DOHH2 (cell line): ENCODE data around the gene RAB32.
"Not testable (repeated sequence)": the region's sequence is repeated elsewhere in the genome, so short reads cannot be mapped to it uniquely, and the experiment has no call there.

Experiments used
- H3F3A ChIP-seq: fragments of 200-600 bp; sonication (generic), shearing (Covaris generic); 2 replicates; pipeline ENCODE4 v1.6.0; 2016; ENCODE audit warnings: antibody characterized with exemption, mild to moderate bottlenecking; ENCODE audit not compliant: control insufficient read depth, insufficient read depth
- H3K27ac ChIP-seq: fragments of 200-600 bp; sonication (generic); 2 replicates; pipeline ENCODE4 v1.5.1; 2014; ENCODE audit warnings: low read depth, mild to moderate bottlenecking, low read length, moderate library complexity
- H3K27me3 ChIP-seq: fragments of 200-600 bp; sonication (generic); 2 replicates; pipeline ENCODE4 v1.6.1; 2014; ENCODE audit warnings: mild to moderate bottlenecking, low read length, mixed read lengths; ENCODE audit not compliant: control insufficient read depth
- H3K36me3 ChIP-seq: fragments of 200-600 bp; sonication (generic); 2 replicates; pipeline ENCODE4 v1.6.1; 2014; ENCODE audit warnings: mild to moderate bottlenecking, low read length, moderate library complexity, mixed read lengths; ENCODE audit not compliant: control insufficient read depth
- H3K4me1 ChIP-seq: fragments of 200-600 bp; sonication (generic); 2 replicates; pipeline ENCODE4 v1.6.1; 2014; ENCODE audit warnings: mild to moderate bottlenecking, low read length, mixed read lengths; ENCODE audit not compliant: control insufficient read depth
- H3K4me2 ChIP-seq: fragments of 200-600 bp; sonication (generic); 2 replicates; pipeline ENCODE4 v1.6.0; 2014; ENCODE audit warnings: mild to moderate bottlenecking, low read length, moderate library complexity
- H3K4me3 ChIP-seq: fragments of 200-600 bp; sonication (generic); 2 replicates; pipeline ENCODE4 v1.5.1; 2014; ENCODE audit warnings: mild to moderate bottlenecking, low read length, mixed read lengths
- H3K79me2 ChIP-seq: fragments of 200-600 bp; sonication (generic); 2 replicates; pipeline ENCODE4 v1.6.1; 2014; ENCODE audit warnings: mild to moderate bottlenecking, low read length, mixed read lengths; ENCODE audit not compliant: control insufficient read depth
- H3K9me2 ChIP-seq: fragments of 200-600 bp; sonication (generic); replicated peaks from 2 replicates; pipeline ENCODE4 v1.6.1; 2014; ENCODE audit warnings: mild to moderate bottlenecking, low read length, mixed read lengths; ENCODE audit not compliant: control insufficient read depth
- H3K9me3 ChIP-seq: fragments of 200-600 bp; sonication (generic); 2 replicates; pipeline ENCODE4 v1.6.1; 2014; ENCODE audit warnings: antibody characterized with exemption, low read length, mixed read lengths; ENCODE audit not compliant: control insufficient read depth, insufficient read depth
- H4K20me1 ChIP-seq: fragments of 200-600 bp; sonication (generic); 2 replicates; pipeline ENCODE4 v1.6.0; 2014; ENCODE audit warnings: low read depth, mild to moderate bottlenecking, antibody characterized with exemption, low read length, moderate library complexity; ENCODE audit not compliant: control insufficient read depth, insufficient read depth
- EZH2phosphoT487 ChIP-seq: fragments of 200-600 bp; sonication (generic); IDR thresholded peaks from 2 replicates; pipeline ENCODE4 v1.6.1; 2017; ENCODE audit warnings: borderline replicate concordance, mild to moderate bottlenecking, antibody characterized with exemption, low read length, moderate library complexity, mixed read lengths
- TF ChIP-seq, protein P1 (sequence below): fragments of 200-600 bp; sonication (generic); IDR thresholded peaks from one replicate; pipeline ENCODE4 v1.5.1; 2014; ENCODE audit warnings: antibody characterized with exemption, mild to moderate bottlenecking, low read depth, low read length; ENCODE audit not compliant: poor library complexity, severe bottlenecking

The RAB32 gene

DNA sequence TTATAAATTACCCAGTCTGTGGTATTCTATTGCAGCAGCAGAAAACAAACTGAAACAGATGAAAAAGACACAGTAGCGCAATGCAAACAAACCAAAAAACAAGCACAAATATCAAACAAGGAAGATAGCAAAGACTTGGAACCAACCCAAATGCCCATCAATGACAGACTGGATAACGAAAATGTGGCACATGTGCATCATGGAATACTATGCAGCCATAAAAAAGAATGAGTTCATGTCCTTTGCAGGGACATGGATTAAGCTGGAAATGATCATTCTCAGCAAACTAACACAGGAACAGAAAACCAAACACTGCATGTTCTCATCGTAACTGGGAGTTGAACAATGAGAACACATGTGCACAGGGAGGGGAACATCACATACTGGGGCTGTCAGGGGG is 25.0 kb downstream of the RAB32 start:
- not testable (repeated sequence) for H3K9me3 ChIP-seq, H3K27me3 ChIP-seq, H3K4me2 ChIP-seq, H3K79me2 ChIP-seq, H3K4me3 ChIP-seq, H3K36me3 ChIP-seq, H3K9me2 ChIP-seq, H4K20me1 ChIP-seq, H3K27ac ChIP-seq, H3K4me1 ChIP-seq, H3F3A ChIP-seq

DNA sequence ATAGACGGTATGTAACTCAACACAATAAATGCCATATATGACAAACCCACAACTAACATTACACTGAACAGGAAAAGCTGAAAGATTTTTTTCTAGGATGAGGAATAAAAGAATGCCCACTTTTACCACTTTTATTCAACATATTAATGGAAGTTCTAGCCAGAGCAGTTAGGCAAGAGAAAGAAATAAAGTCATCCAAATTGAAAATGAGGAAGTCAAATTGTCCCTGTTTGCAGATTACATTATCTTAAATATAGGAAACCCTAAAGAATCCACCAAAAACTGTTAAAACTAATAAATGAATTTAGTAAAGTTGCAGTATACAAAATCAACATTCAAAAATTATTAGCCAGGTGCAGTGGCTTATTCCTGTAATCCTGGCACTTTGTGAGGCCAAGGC is 30.6 kb downstream of the RAB32 start:
- no peak for TF ChIP-seq EZH2phosphoT487
- TF ChIP-seq, protein P1, sequence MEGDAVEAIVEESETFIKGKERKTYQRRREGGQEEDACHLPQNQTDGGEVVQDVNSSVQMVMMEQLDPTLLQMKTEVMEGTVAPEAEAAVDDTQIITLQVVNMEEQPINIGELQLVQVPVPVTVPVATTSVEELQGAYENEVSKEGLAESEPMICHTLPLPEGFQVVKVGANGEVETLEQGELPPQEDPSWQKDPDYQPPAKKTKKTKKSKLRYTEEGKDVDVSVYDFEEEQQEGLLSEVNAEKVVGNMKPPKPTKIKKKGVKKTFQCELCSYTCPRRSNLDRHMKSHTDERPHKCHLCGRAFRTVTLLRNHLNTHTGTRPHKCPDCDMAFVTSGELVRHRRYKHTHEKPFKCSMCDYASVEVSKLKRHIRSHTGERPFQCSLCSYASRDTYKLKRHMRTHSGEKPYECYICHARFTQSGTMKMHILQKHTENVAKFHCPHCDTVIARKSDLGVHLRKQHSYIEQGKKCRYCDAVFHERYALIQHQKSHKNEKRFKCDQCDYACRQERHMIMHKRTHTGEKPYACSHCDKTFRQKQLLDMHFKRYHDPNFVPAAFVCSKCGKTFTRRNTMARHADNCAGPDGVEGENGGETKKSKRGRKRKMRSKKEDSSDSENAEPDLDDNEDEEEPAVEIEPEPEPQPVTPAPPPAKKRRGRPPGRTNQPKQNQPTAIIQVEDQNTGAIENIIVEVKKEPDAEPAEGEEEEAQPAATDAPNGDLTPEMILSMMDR: no peak

DNA sequence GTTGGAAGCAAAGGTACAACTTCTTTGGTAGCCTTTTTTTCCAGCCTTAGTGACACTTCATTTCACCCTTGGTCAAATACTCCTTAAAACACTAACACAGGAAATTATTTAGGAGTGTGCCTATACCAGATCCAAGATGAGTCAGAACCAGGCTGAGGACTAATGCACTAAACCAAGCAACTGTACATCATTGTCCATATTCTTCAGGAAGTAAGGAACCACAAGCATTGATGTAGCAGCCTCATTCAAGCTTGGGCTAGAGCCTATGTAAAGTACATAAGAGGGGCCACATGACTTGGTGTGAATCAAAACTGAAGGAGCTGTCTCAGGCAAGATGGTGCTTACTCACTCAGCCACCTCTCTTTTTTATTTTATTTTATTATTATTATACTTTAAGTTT is 34.4 kb downstream of the RAB32 start:
- TF ChIP-seq, protein P1: no peak
- no peak for TF ChIP-seq EZH2phosphoT487
- no peaks in the 10 kb centered on the region for H3K4me1 ChIP-seq
- H3K9me3 ChIP-seq: no peaks in the 10 kb centered on the region
- no peak overlapping the region for H3K4me2 ChIP-seq
- H3K79me2 ChIP-seq: no peaks in the 10 kb centered on the region
- no peak overlapping the region for H3K4me3 ChIP-seq
- H3K36me3 ChIP-seq: no peaks in the 10 kb centered on the region
- H3K27me3 ChIP-seq: no peaks in the 10 kb centered on the region
- H3K27ac ChIP-seq: no peak overlapping the region
- H4K20me1 ChIP-seq: no peaks in the 10 kb centered on the region
- H3K9me2 ChIP-seq: no peaks in the 10 kb centered on the region
- no peaks in the 10 kb centered on the region for H3F3A ChIP-seq

More for the DNA sequence above, 30.6 kb downstream of the RAB32 start:
- Histone ChIP-seq H3K4me2 (no peak overlapping the region), H3K4me3 (no peak overlapping the region), H3K9me2 (no peaks in the 10 kb centered on the region), H3K4me1 (no peaks in the 10 kb centered on the region), H4K20me1 (no peaks in the 10 kb centered on the region), H3K79me2 (no peaks in the 10 kb centered on the region), H3K27me3 (no peaks in the 10 kb centered on the region), H3K36me3 (no peaks in the 10 kb centered on the region), H3K9me3 (no peaks in the 10 kb centered on the region), H3K27ac (no peak overlapping the region), H3F3A (no peaks in the 10 kb centered on the region)

DNA sequence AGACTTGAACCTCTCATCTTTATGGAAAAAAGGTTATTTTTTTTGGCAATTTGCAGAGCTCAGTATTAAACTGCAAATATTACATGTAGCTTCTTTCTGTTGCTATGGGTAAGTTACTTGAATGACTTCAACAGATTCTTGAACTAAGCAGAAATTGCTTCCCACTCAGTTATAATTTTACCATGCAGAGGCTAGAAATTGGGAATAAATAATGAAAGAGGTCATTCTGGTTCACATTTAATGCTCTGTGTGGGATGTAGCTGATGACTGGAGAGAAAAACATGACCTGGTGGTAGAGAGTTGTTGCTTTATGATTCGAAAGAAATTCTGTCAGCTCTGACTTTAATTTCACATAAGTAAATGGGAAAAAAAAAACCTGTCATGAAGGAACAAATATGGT is 38.3 kb downstream of the RAB32 start:
- H3K27me3 ChIP-seq: no peaks in the 10 kb centered on the region
- no peak overlapping the region for H3K4me3 ChIP-seq
- no peaks in the 10 kb centered on the region for H3K9me3 ChIP-seq
- no peaks in the 10 kb centered on the region for H3K79me2 ChIP-seq
- H3F3A ChIP-seq: no peaks in the 10 kb centered on the region
- H3K4me1 ChIP-seq: no peaks in the 10 kb centered on the region
- H3K4me2 ChIP-seq: no peak overlapping the region
- no peaks in the 10 kb centered on the region for H3K36me3 ChIP-seq
- no peak for TF ChIP-seq EZH2phosphoT487
- TF ChIP-seq, protein P1: no peak
- H3K27ac ChIP-seq: no peak overlapping the region
- no peaks in the 10 kb centered on the region for H4K20me1 ChIP-seq
- H3K9me2 ChIP-seq: no peaks in the 10 kb centered on the region
